GM12878 (cell line): ENCODE data around the gene TAF6. TPM values are rescaled to one million over a fixed set of nuclear protein-coding genes. Genes with fewer than 3 reads are reported as not detected.

Experiments
- BCL11A ChIP-seq: IDR thresholded peaks from 2 replicates; pipeline ENCODE4 v1.6.1; 2011; ENCODE audit warnings: low read depth, low read length
- BMI1 ChIP-seq: fragments of 450-650 bp; IDR thresholded peaks from 2 replicates; pipeline ENCODE4 v1.6.1; 2016; ENCODE audit warnings: mild to moderate bottlenecking, moderate library complexity, borderline replicate concordance
- CREM ChIP-seq: IDR thresholded peaks from 2 replicates; pipeline ENCODE4 v1.6.1; 2014; ENCODE audit warnings: antibody characterized with exemption, low read depth
- EGR1 ChIP-seq, 2 experiments: IDR thresholded peaks; 1 replicate in 1 of 2; 2 replicates in 1 of 2; pipeline ENCODE4 v1.6.1; 2011 to 2012; ENCODE audit warnings: low read depth in 2 of 2, low read length in 2 of 2, borderline replicate concordance in 1 of 2, mild to moderate bottlenecking in 1 of 2, moderate library complexity in 1 of 2
- HCFC1 ChIP-seq: fragments of 150-350 bp; IDR thresholded peaks from 2 replicates; pipeline ENCODE4 v1.6.1; 2014; ENCODE audit warnings: low read length
- IKZF1 ChIP-seq: fragments of 450-650 bp; conservative IDR thresholded peaks from 2 replicates; pipeline ENCODE4 v1.6.1; 2017; ENCODE audit warnings: antibody characterized with exemption, mild to moderate bottlenecking
- MTA2 ChIP-seq: fragments of 450-650 bp; IDR thresholded peaks from 2 replicates; pipeline ENCODE4 v1.6.1; 2016; ENCODE audit warnings: low read depth, mild to moderate bottlenecking, moderate library complexity
- MYB ChIP-seq: fragments of 150-350 bp; IDR thresholded peaks from 2 replicates; pipeline ENCODE4 v1.6.1; 2014; ENCODE audit warnings: mild to moderate bottlenecking, low read depth, low read length, borderline replicate concordance
- NRF1 ChIP-seq: conservative IDR thresholded peaks from 2 replicates; pipeline ENCODE4 v1.6.1; 2011; ENCODE audit warnings: mild to moderate bottlenecking, low read depth, low read length, improper control_type of control experiment
- PAX5 ChIP-seq: IDR thresholded peaks from 2 replicates; pipeline ENCODE4 v1.6.1; 2011; ENCODE audit warnings: low read depth, low read length, borderline replicate concordance
- POLR2A ChIP-seq: IDR thresholded peaks from 2 replicates; pipeline ENCODE4 v1.6.1; 2011; ENCODE audit warnings: low read depth, mild to moderate bottlenecking, low read length
- POLR2AphosphoS5 ChIP-seq: IDR thresholded peaks from 2 replicates; pipeline ENCODE4 v1.6.1; 2011; ENCODE audit warnings: mild to moderate bottlenecking, low read length, inconsistent platforms
- SIN3A ChIP-seq: IDR thresholded peaks from 2 replicates; pipeline ENCODE4 v1.6.1; 2012; ENCODE audit warnings: low read depth, low read length, improper control_type of control experiment
- SKIL ChIP-seq: fragments of 450-650 bp; IDR thresholded peaks from 2 replicates; pipeline ENCODE4 v1.6.1; 2017; ENCODE audit warnings: mild to moderate bottlenecking, low read depth, inconsistent platforms; ENCODE audit not compliant: poor library complexity, severe bottlenecking
- TARDBP ChIP-seq: IDR thresholded peaks from 2 replicates; pipeline ENCODE4 v1.6.1; 2016; ENCODE audit warnings: borderline replicate concordance
- ZSCAN29 ChIP-seq: fragments of 450-650 bp; IDR thresholded peaks from 2 replicates; pipeline ENCODE4 v1.6.1; 2017; ENCODE audit warnings: mild to moderate bottlenecking, moderate library complexity
- polyA plus RNA-seq, 11 experiments: library from polyadenylated mRNA; depleted of rRNA in 4 of 11; unstranded in 6 of 11; stranded (reverse) in 5 of 11; fragments of >200 nt; fragmentation: Nextera tagmentation in 4 of 11; fragmentation: Illumina TruSeq in 1 of 11; extraction: Ambion mirVana in 4 of 11; extraction: Trizol in 1 of 11; gene quantifications; 1 replicate in 1 of 11; 2 replicates in 10 of 11; pipeline versions ENCODE4 v1.2.1 to v1.2.3, GENCODE V29; 2011 to 2016; ENCODE audit warnings: inconsistent platforms in 2 of 11, missing spikeins in 2 of 11, low read depth in 1 of 11
- total RNA-seq, 4 experiments: library from RNA; depleted of rRNA in 3 of 4; stranded (reverse); fragments of >200 nt in 3 of 4; fragmentation: Illumina TruSeq in 1 of 4; extraction: Trizol in 1 of 4; gene quantifications; 2 replicates each; pipeline versions ENCODE4 v1.2.1 to v1.2.3, GENCODE V29; 2013 to 2021
- TF ChIP-seq, protein P1 (sequence below): fragments of 450-650 bp; formaldehyde crosslinking; IDR thresholded peaks from 2 replicates; pipeline ENCODE4 v1.4.0; 2020; ENCODE audit warnings: mild to moderate bottlenecking, moderate library complexity
- TF ChIP-seq, protein P2 (sequence below): fragments of 450-650 bp; conservative IDR thresholded peaks from 2 replicates; pipeline ENCODE4 v1.6.1; 2017; ENCODE audit warnings: mild to moderate bottlenecking, moderate library complexity
- TF ChIP-seq, protein P3 (sequence below): fragments of 450-650 bp; IDR thresholded peaks from 2 replicates; pipeline ENCODE4 v1.6.1; 2017; ENCODE audit warnings: mild to moderate bottlenecking, moderate library complexity

TAF6 gene
- total and polyA plus RNA-seq, 10 of the 15 experiments (the other 5 are each of a cell fraction or from before 2014, with no cell fraction given): 0.27 to 42.6 (median 17.0) TPM

- TF ChIP-seq, protein P1, sequence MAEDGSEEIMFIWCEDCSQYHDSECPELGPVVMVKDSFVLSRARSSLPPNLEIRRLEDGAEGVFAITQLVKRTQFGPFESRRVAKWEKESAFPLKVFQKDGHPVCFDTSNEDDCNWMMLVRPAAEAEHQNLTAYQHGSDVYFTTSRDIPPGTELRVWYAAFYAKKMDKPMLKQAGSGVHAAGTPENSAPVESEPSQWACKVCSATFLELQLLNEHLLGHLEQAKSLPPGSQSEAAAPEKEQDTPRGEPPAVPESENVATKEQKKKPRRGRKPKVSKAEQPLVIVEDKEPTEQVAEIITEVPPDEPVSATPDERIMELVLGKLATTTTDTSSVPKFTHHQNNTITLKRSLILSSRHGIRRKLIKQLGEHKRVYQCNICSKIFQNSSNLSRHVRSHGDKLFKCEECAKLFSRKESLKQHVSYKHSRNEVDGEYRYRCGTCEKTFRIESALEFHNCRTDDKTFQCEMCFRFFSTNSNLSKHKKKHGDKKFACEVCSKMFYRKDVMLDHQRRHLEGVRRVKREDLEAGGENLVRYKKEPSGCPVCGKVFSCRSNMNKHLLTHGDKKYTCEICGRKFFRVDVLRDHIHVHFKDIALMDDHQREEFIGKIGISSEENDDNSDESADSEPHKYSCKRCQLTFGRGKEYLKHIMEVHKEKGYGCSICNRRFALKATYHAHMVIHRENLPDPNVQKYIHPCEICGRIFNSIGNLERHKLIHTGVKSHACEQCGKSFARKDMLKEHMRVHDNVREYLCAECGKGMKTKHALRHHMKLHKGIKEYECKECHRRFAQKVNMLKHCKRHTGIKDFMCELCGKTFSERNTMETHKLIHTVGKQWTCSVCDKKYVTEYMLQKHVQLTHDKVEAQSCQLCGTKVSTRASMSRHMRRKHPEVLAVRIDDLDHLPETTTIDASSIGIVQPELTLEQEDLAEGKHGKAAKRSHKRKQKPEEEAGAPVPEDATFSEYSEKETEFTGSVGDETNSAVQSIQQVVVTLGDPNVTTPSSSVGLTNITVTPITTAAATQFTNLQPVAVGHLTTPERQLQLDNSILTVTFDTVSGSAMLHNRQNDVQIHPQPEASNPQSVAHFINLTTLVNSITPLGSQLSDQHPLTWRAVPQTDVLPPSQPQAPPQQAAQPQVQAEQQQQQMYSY (CRISPR knock-in tag): no peak
- TF ChIP-seq HCFC1 (peak; percentile 84), SIN3A (peak; percentile 86), BMI1 (no peak), ZSCAN29 (peak; percentile 19; the same call in 1 of the 2 replicates), MYB (no peak), PAX5 (peak; percentile 74; the same call in 1 of the 2 replicates), MTA2 (peak; percentile 79), SKIL (no peak), EGR1 (IDR thresholded peaks at IDR 0.05; ENCODE audit: borderline replicate concordance in 1 of 2, low read depth in 2 of 2, low read length in 2 of 2) (peak; percentile 69 to 92), POLR2A (peak; percentile 96), BCL11A (0 out of 2 replicates have a peak, but pooled peaks have one; percentile 11), TARDBP (peak; percentile 30; the same call in 1 of the 2 replicates), POLR2AphosphoS5 (peak; percentile 95), CREM (peak; percentile 93), NRF1 (no peak), IKZF1 (peak; percentile 91)
- TF ChIP-seq, protein P2, sequence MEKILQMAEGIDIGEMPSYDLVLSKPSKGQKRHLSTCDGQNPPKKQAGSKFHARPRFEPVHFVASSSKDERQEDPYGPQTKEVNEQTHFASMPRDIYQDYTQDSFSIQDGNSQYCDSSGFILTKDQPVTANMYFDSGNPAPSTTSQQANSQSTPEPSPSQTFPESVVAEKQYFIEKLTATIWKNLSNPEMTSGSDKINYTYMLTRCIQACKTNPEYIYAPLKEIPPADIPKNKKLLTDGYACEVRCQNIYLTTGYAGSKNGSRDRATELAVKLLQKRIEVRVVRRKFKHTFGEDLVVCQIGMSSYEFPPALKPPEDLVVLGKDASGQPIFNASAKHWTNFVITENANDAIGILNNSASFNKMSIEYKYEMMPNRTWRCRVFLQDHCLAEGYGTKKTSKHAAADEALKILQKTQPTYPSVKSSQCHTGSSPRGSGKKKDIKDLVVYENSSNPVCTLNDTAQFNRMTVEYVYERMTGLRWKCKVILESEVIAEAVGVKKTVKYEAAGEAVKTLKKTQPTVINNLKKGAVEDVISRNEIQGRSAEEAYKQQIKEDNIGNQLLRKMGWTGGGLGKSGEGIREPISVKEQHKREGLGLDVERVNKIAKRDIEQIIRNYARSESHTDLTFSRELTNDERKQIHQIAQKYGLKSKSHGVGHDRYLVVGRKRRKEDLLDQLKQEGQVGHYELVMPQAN: peak; percentile 70
- TF ChIP-seq, protein P3, sequence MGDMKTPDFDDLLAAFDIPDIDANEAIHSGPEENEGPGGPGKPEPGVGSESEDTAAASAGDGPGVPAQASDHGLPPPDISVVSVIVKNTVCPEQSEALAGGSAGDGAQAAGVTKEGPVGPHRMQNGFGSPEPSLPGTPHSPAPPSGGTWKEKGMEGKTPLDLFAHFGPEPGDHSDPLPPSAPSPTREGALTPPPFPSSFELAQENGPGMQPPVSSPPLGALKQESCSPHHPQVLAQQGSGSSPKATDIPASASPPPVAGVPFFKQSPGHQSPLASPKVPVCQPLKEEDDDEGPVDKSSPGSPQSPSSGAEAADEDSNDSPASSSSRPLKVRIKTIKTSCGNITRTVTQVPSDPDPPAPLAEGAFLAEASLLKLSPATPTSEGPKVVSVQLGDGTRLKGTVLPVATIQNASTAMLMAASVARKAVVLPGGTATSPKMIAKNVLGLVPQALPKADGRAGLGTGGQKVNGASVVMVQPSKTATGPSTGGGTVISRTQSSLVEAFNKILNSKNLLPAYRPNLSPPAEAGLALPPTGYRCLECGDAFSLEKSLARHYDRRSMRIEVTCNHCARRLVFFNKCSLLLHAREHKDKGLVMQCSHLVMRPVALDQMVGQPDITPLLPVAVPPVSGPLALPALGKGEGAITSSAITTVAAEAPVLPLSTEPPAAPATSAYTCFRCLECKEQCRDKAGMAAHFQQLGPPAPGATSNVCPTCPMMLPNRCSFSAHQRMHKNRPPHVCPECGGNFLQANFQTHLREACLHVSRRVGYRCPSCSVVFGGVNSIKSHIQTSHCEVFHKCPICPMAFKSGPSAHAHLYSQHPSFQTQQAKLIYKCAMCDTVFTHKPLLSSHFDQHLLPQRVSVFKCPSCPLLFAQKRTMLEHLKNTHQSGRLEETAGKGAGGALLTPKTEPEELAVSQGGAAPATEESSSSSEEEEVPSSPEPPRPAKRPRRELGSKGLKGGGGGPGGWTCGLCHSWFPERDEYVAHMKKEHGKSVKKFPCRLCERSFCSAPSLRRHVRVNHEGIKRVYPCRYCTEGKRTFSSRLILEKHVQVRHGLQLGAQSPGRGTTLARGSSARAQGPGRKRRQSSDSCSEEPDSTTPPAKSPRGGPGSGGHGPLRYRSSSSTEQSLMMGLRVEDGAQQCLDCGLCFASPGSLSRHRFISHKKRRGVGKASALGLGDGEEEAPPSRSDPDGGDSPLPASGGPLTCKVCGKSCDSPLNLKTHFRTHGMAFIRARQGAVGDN: peak; percentile 86
These were observed 37.5 kb downstream of the TAF6 start, which contains the start of gene ZNF3 (continued) for GRCh38 chr7:100081535-100082102.
